ENCODE data around the gene MPP3. TPM values are rescaled to one million over a fixed set of nuclear protein-coding genes. Genes with fewer than 3 reads are reported as not detected.

Gene MPP3
- total and polyA plus RNA-seq, 2 donors from 2014 or later, result 3.2 to 5.8 TPM

DNA sequence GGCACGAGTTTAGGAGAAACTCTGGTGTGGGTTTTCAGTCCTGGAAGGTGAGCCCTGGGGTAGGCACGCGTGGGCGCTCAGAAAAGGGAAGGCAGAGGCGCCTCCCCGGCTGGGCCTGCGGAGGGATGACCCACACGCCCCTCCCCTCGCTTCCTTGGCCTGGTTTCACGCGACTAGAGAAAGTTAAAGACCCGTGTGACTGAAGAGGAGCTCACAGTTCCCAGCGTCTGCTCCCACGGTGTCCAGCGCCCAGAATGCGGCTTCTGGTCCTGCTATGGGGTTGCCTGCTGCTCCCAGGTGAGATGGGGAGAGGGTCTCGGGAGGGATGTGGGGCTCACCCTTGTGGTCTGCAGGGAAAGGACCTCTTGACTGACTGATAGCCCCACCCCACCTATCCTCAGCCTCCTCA, 14.0 kb upstream of the MPP3 start, which contains the start of gene CD300LG:
Gene CD300LG, plus strand, starts transcription at position 214 of the 409 bp plus-strand sequence. Its CDS starts 41 bp downstream, at position 255.
- Histone ChIP-seq H3K9ac (ENCODE audit: low read length in 3 of 3) (peak within 1 kb of the TSS in 1 of 3 donors; percentile 57), H3K27me3 (ENCODE audit: control insufficient read depth, insufficient read depth, low read length) (no peaks in the 10 kb centered on the region), H3K4me3 (ENCODE audit: low read length in 3 of 3) (peak within 1 kb of the TSS in 1 of 3 donors; percentile 5), H3K27ac (ENCODE audit: low read depth in 2 of 2, low read length in 2 of 2) (peak within 1 kb of the TSS in 1 of 2 donors; percentile 48), H3K4me1 (ENCODE audit: control insufficient read depth in 2 of 3, insufficient read depth in 2 of 3, low read depth in 1 of 3, low read length in 3 of 3) (peaks cover 3 to 5% (median 5%) of the 10 kb centered on the region in 3 donors), H3K36me3 (ENCODE audit: control insufficient read depth in 2 of 3, insufficient read depth in 3 of 3, low read length in 3 of 3) (no peaks in the 10 kb centered on the region), H3K9me3 (ENCODE audit: control insufficient read depth in 2 of 3, insufficient read depth in 1 of 3, low read length in 3 of 3) (no peaks in the 10 kb centered on the region)
- intact Hi-C loops (cut with DNase I), result loop anchor here (10.0 kb wide), 1 partner anchor 62 kb away; the partner anchor contains the start of gene CFAP97D1
- peak in 3 of 5 donors; percentile 27 to 71 (median 46) for DNase-seq
- no peak for FAIRE-seq
- TF ChIP-seq, protein P1, sequence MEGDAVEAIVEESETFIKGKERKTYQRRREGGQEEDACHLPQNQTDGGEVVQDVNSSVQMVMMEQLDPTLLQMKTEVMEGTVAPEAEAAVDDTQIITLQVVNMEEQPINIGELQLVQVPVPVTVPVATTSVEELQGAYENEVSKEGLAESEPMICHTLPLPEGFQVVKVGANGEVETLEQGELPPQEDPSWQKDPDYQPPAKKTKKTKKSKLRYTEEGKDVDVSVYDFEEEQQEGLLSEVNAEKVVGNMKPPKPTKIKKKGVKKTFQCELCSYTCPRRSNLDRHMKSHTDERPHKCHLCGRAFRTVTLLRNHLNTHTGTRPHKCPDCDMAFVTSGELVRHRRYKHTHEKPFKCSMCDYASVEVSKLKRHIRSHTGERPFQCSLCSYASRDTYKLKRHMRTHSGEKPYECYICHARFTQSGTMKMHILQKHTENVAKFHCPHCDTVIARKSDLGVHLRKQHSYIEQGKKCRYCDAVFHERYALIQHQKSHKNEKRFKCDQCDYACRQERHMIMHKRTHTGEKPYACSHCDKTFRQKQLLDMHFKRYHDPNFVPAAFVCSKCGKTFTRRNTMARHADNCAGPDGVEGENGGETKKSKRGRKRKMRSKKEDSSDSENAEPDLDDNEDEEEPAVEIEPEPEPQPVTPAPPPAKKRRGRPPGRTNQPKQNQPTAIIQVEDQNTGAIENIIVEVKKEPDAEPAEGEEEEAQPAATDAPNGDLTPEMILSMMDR (IDR thresholded peaks at IDR 0.05; ENCODE audit: borderline replicate concordance, extremely low read depth, insufficient read depth), result no peak

GRCh38 chr17:43846221-43846712, 13.3 kb upstream of the MPP3 start:
- Histone ChIP-seq H3K9me3 (ENCODE audit: control insufficient read depth in 2 of 3, insufficient read depth in 1 of 3, low read length in 3 of 3) (no peaks in the 10 kb centered on the region), H3K9ac (ENCODE audit: low read length in 3 of 3) (peak overlapping the region in 1 of 3 donors; percentile 57), H3K36me3 (ENCODE audit: control insufficient read depth in 2 of 3, insufficient read depth in 3 of 3, low read length in 3 of 3) (no peaks in the 10 kb centered on the region), H3K27ac (ENCODE audit: low read depth in 2 of 2, low read length in 2 of 2) (peak overlapping the region in 1 of 2 donors; percentile 48), H3K4me3 (ENCODE audit: low read length in 3 of 3) (peak overlapping the region in 1 of 3 donors; percentile 5), H3K27me3 (ENCODE audit: control insufficient read depth, insufficient read depth, low read length) (no peaks in the 10 kb centered on the region), H3K4me1 (ENCODE audit: control insufficient read depth in 2 of 3, insufficient read depth in 2 of 3, low read depth in 1 of 3, low read length in 3 of 3) (peaks cover 3 to 5% (median 5%) of the 10 kb centered on the region in 3 donors)
- DNase-seq (peak; percentile 79 to 92 (median 84)), FAIRE-seq (no peak)
- TF ChIP-seq, protein P1 (IDR thresholded peaks at IDR 0.05; ENCODE audit: borderline replicate concordance, extremely low read depth, insufficient read depth), result peak; percentile 97
- intact Hi-C loops (cut with DNase I), result loop anchor here (10.0 kb wide), 1 partner anchor 61 kb away; the partner anchor contains the start of gene CFAP97D1

GRCh38 chr17:43845766-43846165, 12.8 kb upstream of the MPP3 start:
- DNase-seq, result no peak
- H3K9me3 ChIP-seq (ENCODE audit: control insufficient read depth in 2 of 3, insufficient read depth in 1 of 3, low read length in 3 of 3), result no peaks in the 10 kb centered on the region
- intact Hi-C loops (cut with DNase I), result loop anchor here (10.0 kb wide), 1 partner anchor 61 kb away; the partner anchor contains the start of gene CFAP97D1
- TF ChIP-seq, protein P1 (IDR thresholded peaks at IDR 0.05; ENCODE audit: borderline replicate concordance, extremely low read depth, insufficient read depth), result no peak
- H3K9ac ChIP-seq (ENCODE audit: low read length in 3 of 3), result peak overlapping the region in 1 of 3 donors; percentile 42
- H3K36me3 ChIP-seq (ENCODE audit: control insufficient read depth in 2 of 3, insufficient read depth in 3 of 3, low read length in 3 of 3), result no peaks in the 10 kb centered on the region
- no peaks in the 10 kb centered on the region for H3K27me3 ChIP-seq (ENCODE audit: control insufficient read depth, insufficient read depth, low read length)
- peaks cover 3 to 6% (median 5%) of the 10 kb centered on the region in 3 donors for H3K4me1 ChIP-seq (ENCODE audit: control insufficient read depth in 2 of 3, insufficient read depth in 2 of 3, low read depth in 1 of 3, low read length in 3 of 3)
- FAIRE-seq, result no peak
- peak overlapping the region in 1 of 3 donors; percentile 5 for H3K4me3 ChIP-seq (ENCODE audit: low read length in 3 of 3)
- peak overlapping the region in 1 of 2 donors; percentile 48 for H3K27ac ChIP-seq (ENCODE audit: low read depth in 2 of 2, low read length in 2 of 2)
